Upper lobe of right lung (tissue), 1 donor: ENCODE measurements around the gene NHEJ1. TPM values are rescaled to one million over a fixed set of nuclear protein-coding genes. Genes with fewer than 3 reads are reported as not detected.

ENCODE experiments used
- ATAC-seq: fragments of 200-7000 bp; cut with Tn5 transposase; one replicate; pipeline ENCODE4 v1.9.1; 2020; ENCODE audit warnings: mild to moderate bottlenecking, moderate library complexity
- DNase-seq: peaks from one replicate; pipeline ENCODE4 v3.0.0-alpha.2; 2020
- H3K27ac ChIP-seq: fragments of 200-600 bp; one replicate; pipeline ENCODE4 v1.8.0; 2022
- H3K27me3 ChIP-seq: fragments of 200-600 bp; one replicate; pipeline ENCODE4 v1.8.0; 2022; ENCODE audit warnings: mild to moderate bottlenecking
- H3K36me3 ChIP-seq: fragments of 200-600 bp; one replicate; pipeline ENCODE4 v1.8.0; 2022
- H3K4me1 ChIP-seq: fragments of 200-600 bp; one replicate; pipeline ENCODE4 v1.8.0; 2022
- H3K4me3 ChIP-seq: fragments of 200-600 bp; one replicate; pipeline ENCODE4 v1.8.0; 2022; ENCODE audit warnings: mild to moderate bottlenecking
- H3K9me3 ChIP-seq: fragments of 200-600 bp; one replicate; pipeline ENCODE4 v1.8.0; 2022
- CTCF ChIP-seq: fragments of 200-600 bp; IDR thresholded peaks from one replicate; pipeline ENCODE4 v1.8.0; 2022; ENCODE audit warnings: antibody characterized with exemption
- intact Hi-C: fragments of 100-400 bp; cut with DNase I; formaldehyde crosslinking; loops from one replicate; pipeline ENCODE4 v1.11.0; 2022
- total RNA-seq: library from RNA; stranded (reverse); fragmentation: NEBNext Ultra II Directional; extraction: Animal tissue kit (Norgen Biotek cat#: 25700); gene quantifications from one replicate; pipeline ENCODE4 v1.2.1, GENCODE V29; 2021
- donor health status: DM: no; HTN: yes; CAD: no; lungs with severe emphysema.

NHEJ1 gene
- total RNA-seq, 1 donor from 2014 or later, result 14.3 TPM

GRCh38 chr2:219035942-219036341 is 124.7 kb downstream of the NHEJ1 start:
- Histone ChIP-seq H3K27ac (no peak overlapping the region), H3K4me3 (no peak overlapping the region), H3K4me1 (no peaks in the 10 kb centered on the region), H3K36me3 (no peaks in the 10 kb centered on the region), H3K27me3 (peaks cover 64% of the 10 kb centered on the region), H3K9me3 (no peaks in the 10 kb centered on the region)
- DNase-seq, result peak; percentile 45
- intact Hi-C loops, result no loop called here
- TF ChIP-seq CTCF, result no peak
- no peak for ATAC-seq

- Histone ChIP-seq H3K4me3 (no peak overlapping the region), H3K36me3 (no peaks in the 10 kb centered on the region), H3K9me3 (no peaks in the 10 kb centered on the region), H3K27ac (no peak overlapping the region), H3K4me1 (no peaks in the 10 kb centered on the region), H3K27me3 (peaks cover 63% of the 10 kb centered on the region)
- DNase-seq (no peak), ATAC-seq (no peak)
- intact Hi-C loops, result no loop called here
- no peak for TF ChIP-seq CTCF
Observed at GRCh38 chr2:219034823-219035222, 125.8 kb downstream of the NHEJ1 start.

GRCh38 chr2:219032051-219032745 is 128.4 kb downstream of the NHEJ1 start:
- Histone ChIP-seq H3K4me3 (no peak overlapping the region), H3K9me3 (no peaks in the 10 kb centered on the region), H3K4me1 (no peaks in the 10 kb centered on the region), H3K27ac (no peak overlapping the region), H3K36me3 (no peaks in the 10 kb centered on the region), H3K27me3 (peaks cover 45% of the 10 kb centered on the region)
- TF ChIP-seq CTCF, result no peak
- intact Hi-C loops, result no loop called here
- no peak for ATAC-seq
- peak; percentile 46 for DNase-seq

GRCh38 chr2:219031005-219031738 is 129.4 kb downstream of the NHEJ1 start:
- H3K4me3 ChIP-seq, result no peak overlapping the region
- intact Hi-C loops, result no loop called here

More at GRCh38 chr2:219031005-219031738, 129.4 kb downstream of the NHEJ1 start:
- Histone ChIP-seq H3K9me3 (no peaks in the 10 kb centered on the region), H3K27me3 (peaks cover 36% of the 10 kb centered on the region), H3K36me3 (no peaks in the 10 kb centered on the region), H3K4me1 (no peaks in the 10 kb centered on the region), H3K27ac (no peak overlapping the region)
- DNase-seq (peak; percentile 40), ATAC-seq (no peak)
- TF ChIP-seq CTCF, result no peak
